Measurements from ENCODE around the gene DNAJC6. TPM values are rescaled to one million over a fixed set of nuclear protein-coding genes. Genes with fewer than 3 reads are reported as not detected.

Gene DNAJC6
- total RNA-seq, 1 experiment from 2014 or later, result 4.0 TPM

DNA sequence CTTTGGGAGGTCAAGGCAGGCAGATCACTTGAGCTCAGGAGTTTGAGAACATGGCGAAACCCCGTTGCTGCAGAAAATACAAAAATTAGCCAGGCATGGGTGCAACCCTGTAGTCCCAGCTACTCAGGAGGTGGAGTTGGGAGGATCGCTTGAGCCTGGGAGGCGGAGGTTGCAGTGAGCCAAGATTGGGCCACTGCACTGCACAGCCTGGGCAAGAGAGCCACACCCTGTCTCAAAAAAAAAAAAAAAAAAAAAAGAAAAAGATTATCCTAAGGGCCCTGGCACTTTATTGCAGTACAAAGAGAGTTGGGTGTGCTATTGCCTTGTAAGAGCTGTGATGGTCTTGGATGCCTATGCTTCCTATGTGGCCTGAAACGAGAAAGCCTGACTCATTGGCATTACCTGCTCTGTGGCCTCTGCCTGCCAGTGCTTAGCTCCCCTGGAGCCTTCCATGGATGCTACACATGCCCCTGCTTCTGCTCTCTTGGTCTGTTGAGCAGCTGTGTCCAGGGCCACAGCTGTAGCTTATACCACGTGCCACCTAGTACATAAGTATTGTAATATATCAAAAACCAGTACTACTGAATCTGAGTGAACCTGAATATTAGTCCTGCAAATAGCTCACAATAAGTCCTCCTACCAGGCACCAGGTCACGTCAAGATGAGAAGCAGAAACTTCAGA lies 45.8 kb downstream of the DNAJC6 start:
- CTCF ChIA-PET, result no interaction called here
- BruUV-seq (replicated peaks), result no TSS peak
- H3K27ac ChIP-seq (ENCODE audit: low read length), result no peak overlapping the region
- H3K4me3 ChIP-seq (ENCODE audit: low read depth in 2 of 2, low read length in 2 of 2), result no peak overlapping the region
- no peak for TF ChIP-seq TCF7L2 (IDR thresholded peaks at IDR 0.05; ENCODE audit: low read depth, low read length)
- TF ChIP-seq SIN3A (IDR thresholded peaks at IDR 0.05; ENCODE audit: borderline replicate concordance, insufficient read depth, low read depth, low read length), result no peak
- no peak for TF ChIP-seq POLR2AphosphoS5 (IDR thresholded peaks at IDR 0.05; ENCODE audit: low read depth, low read length)
- no peak for TF ChIP-seq REST (IDR thresholded peaks at IDR 0.05; ENCODE audit: insufficient read depth in 1 of 2, low read depth in 2 of 2, low read length in 1 of 2)
- no peak for TF ChIP-seq CTCF (IDR thresholded peaks at IDR 0.05)
- DNase-seq (ENCODE audit: low read depth, low spot score), result no peak
- ATAC-seq, result no peak
- no peaks in the 10 kb centered on the region for H3K9me3 ChIP-seq (ENCODE audit: control insufficient read depth, insufficient read depth, low read depth, low read length)
- intact Hi-C loops (cut with micrococcal nuclease; ENCODE audit: unreplicated experiment), result no loop called here
- POLR2A ChIA-PET, result interaction anchor here (0.5 to 0.6 kb wide), 3 partner anchors 15 to 1883 kb away, joined by 3 to 15 read pairs (median 4); no protein-coding TSS in a partner anchor
- no peaks in the 10 kb centered on the region for H3K36me3 ChIP-seq (ENCODE audit: control insufficient read depth, insufficient read depth, low read length)
- no peaks in the 10 kb centered on the region for H3K27me3 ChIP-seq (ENCODE audit: control insufficient read depth, insufficient read depth, low read length)
- no peaks in the 10 kb centered on the region for H3K4me1 ChIP-seq (ENCODE audit: control insufficient read depth, insufficient read depth, low read length)
- in situ Hi-C loops (cut with HindIII; ENCODE audit: low pct_unique_long_range_greater_than_20kb, low sequenced_read_pairs), result no loop called here

DNA sequence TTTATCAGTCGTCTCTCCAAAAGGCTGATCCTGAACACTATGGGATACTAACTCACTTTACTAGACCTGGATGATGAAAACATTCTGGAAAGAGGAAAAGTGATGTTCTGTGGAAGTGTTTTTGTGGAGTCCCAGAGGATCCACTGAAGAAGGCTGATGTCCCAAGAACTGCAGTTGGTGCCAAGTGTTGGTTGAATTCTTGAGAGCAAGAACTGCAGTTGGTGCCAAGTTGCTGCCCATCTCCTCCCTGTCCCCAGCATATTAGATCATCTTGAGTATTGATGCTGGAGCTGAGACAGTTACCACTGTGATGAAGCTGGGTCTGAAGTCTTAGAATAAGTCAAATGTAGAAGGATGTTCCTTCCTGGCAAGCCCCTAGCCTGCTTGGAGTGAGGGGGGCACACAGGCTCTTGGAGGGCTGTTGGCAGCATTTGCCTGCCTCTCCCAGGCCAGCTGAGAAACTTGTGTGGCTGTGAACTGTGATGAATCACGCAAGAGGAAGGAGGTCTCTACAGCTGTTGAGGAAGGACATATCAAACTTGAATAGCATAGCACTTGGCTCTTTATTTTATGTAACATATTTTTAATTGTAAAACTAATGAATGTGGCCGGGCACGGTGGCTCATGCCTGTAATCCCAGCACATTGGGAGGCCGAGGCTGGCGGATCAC lies 48.1 kb downstream of the DNAJC6 start:
- H3K9me3 ChIP-seq (ENCODE audit: control insufficient read depth, insufficient read depth, low read depth, low read length), result no peaks in the 10 kb centered on the region
- BruUV-seq (replicated peaks), result no TSS peak
- TF ChIP-seq POLR2AphosphoS5 (IDR thresholded peaks at IDR 0.05; ENCODE audit: low read depth, low read length) (no peak), CTCF (IDR thresholded peaks at IDR 0.05) (no peak), REST (IDR thresholded peaks at IDR 0.05; ENCODE audit: insufficient read depth in 1 of 2, low read depth in 2 of 2, low read length in 1 of 2) (no peak), TCF7L2 (IDR thresholded peaks at IDR 0.05; ENCODE audit: low read depth, low read length) (no peak), SIN3A (IDR thresholded peaks at IDR 0.05; ENCODE audit: borderline replicate concordance, insufficient read depth, low read depth, low read length) (no peak)
- DNase-seq (ENCODE audit: low read depth, low spot score) (no peak), ATAC-seq (no peak)
- intact Hi-C loops (cut with micrococcal nuclease; ENCODE audit: unreplicated experiment), result no loop called here
- H3K4me3 ChIP-seq (ENCODE audit: low read depth in 2 of 2, low read length in 2 of 2), result no peak overlapping the region
- H3K36me3 ChIP-seq (ENCODE audit: control insufficient read depth, insufficient read depth, low read length), result no peaks in the 10 kb centered on the region
- ChIA-PET CTCF (no interaction called here), POLR2A (no interaction called here)
- no peaks in the 10 kb centered on the region for H3K27me3 ChIP-seq (ENCODE audit: control insufficient read depth, insufficient read depth, low read length)
- in situ Hi-C loops (cut with HindIII; ENCODE audit: low pct_unique_long_range_greater_than_20kb, low sequenced_read_pairs), result no loop called here
- no peak overlapping the region for H3K27ac ChIP-seq (ENCODE audit: low read length)
- H3K4me1 ChIP-seq (ENCODE audit: control insufficient read depth, insufficient read depth, low read length), result no peaks in the 10 kb centered on the region
